K562 (cell line): ENCODE results near the gene USP2. TPM values are rescaled to one million over a fixed set of nuclear protein-coding genes. Genes with fewer than 3 reads are reported as not detected.

ENCODE experiments used
- ATF7 ChIP-seq: fragments of 450-650 bp; IDR thresholded peaks from 2 replicates; pipeline ENCODE4 v1.7.1; 2014; ENCODE audit warnings: mild to moderate bottlenecking, moderate library complexity
- CBX3 ChIP-seq, 2 experiments: IDR thresholded peaks; 1 replicate in 1 of 2; 2 replicates in 1 of 2; pipeline ENCODE4 v1.6.1; 2012; ENCODE audit warnings: inconsistent platforms in 2 of 2, low read length in 2 of 2, borderline replicate concordance in 1 of 2, control low read depth in 1 of 2
- HDAC6 ChIP-seq: IDR thresholded peaks from 2 replicates; pipeline ENCODE4 v1.6.1; 2012; ENCODE audit warnings: low read depth, mild to moderate bottlenecking, control low read depth, inconsistent platforms, low read length, moderate library complexity
- HMG20A ChIP-seq: fragments of 450-650 bp; formaldehyde crosslinking; conservative IDR thresholded peaks from 2 replicates; pipeline ENCODE4 v1.4.0; 2020; ENCODE audit warnings: mild to moderate bottlenecking, mixed read lengths
- HSF4 ChIP-seq: fragments of 250-450 bp; sonication (Bioruptor Pico); IDR thresholded peaks from 2 replicates; pipeline ENCODE4 v2.1.2; 2022; ENCODE audit warnings: mild to moderate bottlenecking, moderate library complexity, borderline replicate concordance
- MCM3 ChIP-seq: fragments of 450-650 bp; IDR thresholded peaks from 2 replicates; pipeline ENCODE4 v1.6.1; 2016
- POLR2G ChIP-seq: fragments of 200-400 bp; formaldehyde crosslinking; IDR thresholded peaks from 2 replicates; pipeline ENCODE4 v1.6.1; 2017; ENCODE audit warnings: low read depth, mild to moderate bottlenecking, antibody characterized with exemption, low read length, moderate library complexity
- PTBP1 ChIP-seq: fragments of 200-400 bp; formaldehyde crosslinking; IDR thresholded peaks from 2 replicates; pipeline ENCODE4 v1.6.1; 2017; ENCODE audit warnings: low read depth, low read length
- TCF7 ChIP-seq: sonication (generic); IDR thresholded peaks from 2 replicates; pipeline ENCODE4 v1.6.1; 2016; ENCODE audit warnings: antibody characterized with exemption, borderline replicate concordance
- TGIF2 ChIP-seq: sonication (generic); formaldehyde crosslinking; IDR thresholded peaks from 2 replicates; pipeline ENCODE4 v1.8.1; 2022; ENCODE audit warnings: mild to moderate bottlenecking, missing genetic modification reagents, moderate library complexity
- YBX1 ChIP-seq: fragments of 450-650 bp; IDR thresholded peaks from 2 replicates; pipeline ENCODE4 v1.7.1; 2016; ENCODE audit warnings: mild to moderate bottlenecking
- ZBTB7A ChIP-seq: IDR thresholded peaks from 2 replicates; pipeline ENCODE4 v1.6.1; 2011; ENCODE audit warnings: low read depth, mild to moderate bottlenecking, low read length, moderate library complexity, borderline replicate concordance; ENCODE audit not compliant: control insufficient read depth
- ZC3H4 ChIP-seq: sonication (generic); formaldehyde crosslinking; IDR thresholded peaks from 2 replicates; pipeline ENCODE4 v1.9.0; 2021; ENCODE audit warnings: missing genetic modification reagents, borderline replicate concordance
- ZKSCAN8 ChIP-seq: fragments of 200-800 bp; sonication (Bioruptor generic); IDR thresholded peaks from 2 replicates; pipeline ENCODE4 v1.6.1; 2016; ENCODE audit warnings: missing genetic modification characterization, missing compliant biosample characterization
- ZNF121 ChIP-seq: sonication (generic); formaldehyde crosslinking; conservative IDR thresholded peaks from 2 replicates; pipeline ENCODE4 v1.8.0; 2022; ENCODE audit warnings: missing genetic modification reagents
- ZNF3 ChIP-seq: fragments of 250-450 bp; sonication (Bioruptor Pico); IDR thresholded peaks from 2 replicates; pipeline ENCODE4 v1.5.0; 2021; ENCODE audit warnings: mild to moderate bottlenecking, moderate library complexity
- ZNF445 ChIP-seq: fragments of 250-450 bp; sonication (Bioruptor Pico); IDR thresholded peaks from 2 replicates; pipeline ENCODE4 v1.4.0; 2020; ENCODE audit warnings: low read depth, mild to moderate bottlenecking, moderate library complexity
- ZNF707 ChIP-seq: fragments of 250-450 bp; sonication (Bioruptor Pico); conservative IDR thresholded peaks from 2 replicates; pipeline ENCODE4 v1.8.0; 2022; ENCODE audit warnings: inconsistent platforms, mild to moderate bottlenecking, moderate library complexity
- polyA plus RNA-seq, 8 experiments: library from polyadenylated mRNA; depleted of rRNA in 4 of 8; stranded (reverse) in 5 of 8; unstranded in 3 of 8; fragments of >200 nt; fragmentation: Nextera tagmentation in 2 of 8; fragmentation: Illumina TruSeq in 1 of 8; extraction: Ambion mirVana in 2 of 8; extraction: Trizol in 1 of 8; gene quantifications; 2 replicates each; pipeline versions ENCODE4 v1.2.1 to v1.2.3, GENCODE V29; 2011 to 2014; ENCODE audit warnings: inconsistent platforms in 1 of 8, missing spikeins in 1 of 8
- total RNA-seq, 7 experiments: library from RNA; depleted of rRNA in 6 of 7; stranded (reverse); fragments of >200 nt in 6 of 7; fragmentation: Illumina TruSeq in 2 of 7; extraction: Trizol in 2 of 7; gene quantifications; 2 replicates each; pipeline versions ENCODE4 v1.2.1 to v1.2.3, GENCODE V29; 2011 to 2021; ENCODE audit warnings: low replicate concordance in 1 of 7

USP2 gene
- total and polyA plus RNA-seq, 9 of the 15 experiments (the other 6 are each of a cell fraction or from before 2014, with no cell fraction given), result 2.8 to 16.9 (median 3.9) TPM

- TF ChIP-seq ZBTB7A (no peak), MCM3 (no peak), ZNF3 (CRISPR knock-in tag) (no peak), CBX3 (IDR thresholded peaks at IDR 0.05; ENCODE audit: borderline replicate concordance in 1 of 2, low read length in 2 of 2) (no peak), TGIF2 (no peak), ZNF707 (no peak), YBX1 (no peak), HDAC6 (no peak), HMG20A (no peak), ZNF121 (CRISPR knock-in tag) (no peak), ZNF445 (no peak), HSF4 (CRISPR knock-in tag) (no peak), ATF7 (no peak), ZKSCAN8 (no peak), PTBP1 (no peak), TCF7 (no peak), ZC3H4 (CRISPR knock-in tag) (no peak), POLR2G (peak; percentile 49; the same call in 1 of the 2 replicates)
Observed at GRCh38 chr11:119363081-119363850, 18.2 kb downstream of the USP2 start (continued).
